ENCODE data around the gene C6orf89.

The C6orf89 gene

DNA sequence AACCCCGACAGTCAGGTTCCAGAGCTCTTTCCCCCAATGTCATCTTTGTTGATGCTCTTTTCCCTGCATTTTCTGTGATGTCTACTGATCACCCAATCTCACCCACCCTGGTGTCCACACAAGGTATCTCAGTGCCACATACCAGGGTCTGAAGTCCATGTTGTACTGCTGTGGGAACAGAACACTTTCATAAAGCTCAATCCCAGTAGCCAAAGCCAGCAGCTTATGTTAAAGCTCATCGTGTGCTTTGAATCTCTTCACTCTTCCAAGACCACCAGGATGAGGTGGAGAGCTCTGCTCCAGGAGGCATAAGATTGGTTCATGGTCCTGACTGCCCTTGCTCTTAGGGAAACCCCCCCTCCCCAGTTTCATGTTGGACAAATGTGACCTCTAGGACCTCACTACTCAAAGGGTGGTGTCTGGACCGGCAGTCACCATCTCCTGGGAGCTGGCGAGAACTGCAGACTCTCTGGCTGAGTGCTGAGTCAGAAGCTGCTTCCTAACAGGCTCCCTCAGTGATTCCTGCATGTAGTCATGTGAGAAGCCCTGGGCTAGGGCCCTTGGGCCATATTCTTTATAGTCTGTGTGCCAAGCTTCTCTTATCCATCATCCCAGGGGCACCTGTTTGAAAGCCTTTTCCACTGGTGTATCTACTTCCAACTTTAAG is 33.1 kb upstream of the C6orf89 start:
- peak; percentile 64 for DNase-seq (ENCODE audit: low spot score)

DNA sequence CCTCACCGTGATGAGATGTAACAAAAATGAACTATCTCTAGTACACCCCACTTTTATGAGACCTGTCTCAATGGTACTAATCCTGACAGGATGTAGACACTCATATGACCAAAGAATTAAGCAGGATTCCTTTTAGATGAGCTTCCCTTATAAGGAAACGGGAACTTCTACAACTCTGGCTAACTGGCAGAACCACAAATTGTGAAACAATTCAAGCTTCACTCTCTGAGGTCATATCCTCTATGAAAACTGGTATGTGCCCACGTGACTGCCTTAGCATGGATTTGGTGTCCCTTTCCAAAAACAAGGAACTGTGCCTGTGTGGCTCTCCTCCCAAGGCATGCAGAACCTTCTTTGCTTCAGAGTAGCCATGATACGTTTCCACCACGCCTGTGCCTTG is 32.4 kb upstream of the C6orf89 start:
- DNase-seq (ENCODE audit: low spot score) = peak; percentile 55

DNA sequence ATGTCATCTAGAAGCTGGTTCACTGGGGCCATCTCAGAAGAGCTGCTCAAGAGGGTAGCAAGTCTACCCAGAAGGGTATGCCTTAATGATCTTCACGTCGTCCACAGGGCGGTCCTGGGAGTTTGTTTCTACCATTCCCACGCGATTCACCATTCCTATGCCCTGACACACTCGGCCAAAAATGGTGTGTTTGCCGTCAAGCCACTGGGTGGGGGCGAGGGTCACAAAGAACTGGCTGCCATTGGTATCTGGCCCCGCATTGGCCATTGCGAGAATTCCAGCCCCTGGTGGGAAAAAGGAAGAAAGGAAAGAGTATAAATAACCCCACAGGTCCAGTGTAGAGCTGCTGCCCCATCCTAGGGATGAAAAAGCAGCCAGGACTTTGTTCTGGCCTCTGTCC is 30.0 kb upstream of the C6orf89 start:
- DNase-seq (ENCODE audit: low spot score) = no peak

DNA sequence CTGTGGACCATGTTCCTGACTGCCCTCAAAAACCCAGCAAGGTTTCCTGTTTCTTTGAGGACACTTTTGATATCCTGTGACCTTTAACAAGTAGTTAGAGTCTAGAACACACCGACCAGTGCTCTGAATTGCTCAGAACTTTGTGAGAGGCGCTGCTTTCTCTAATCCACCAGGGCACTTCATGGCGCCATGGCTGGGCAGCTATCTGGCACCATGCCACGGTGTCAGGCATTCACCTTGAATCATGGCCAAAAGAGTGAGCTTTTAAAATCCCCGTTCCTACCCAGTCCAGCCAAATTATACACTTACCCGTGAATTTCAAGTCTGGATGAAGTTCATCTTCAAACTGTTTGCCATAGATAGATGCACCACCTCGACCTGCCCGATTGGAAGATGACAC is 29.5 kb upstream of the C6orf89 start:
- DNase-seq (ENCODE audit: low spot score) = no peak

DNA sequence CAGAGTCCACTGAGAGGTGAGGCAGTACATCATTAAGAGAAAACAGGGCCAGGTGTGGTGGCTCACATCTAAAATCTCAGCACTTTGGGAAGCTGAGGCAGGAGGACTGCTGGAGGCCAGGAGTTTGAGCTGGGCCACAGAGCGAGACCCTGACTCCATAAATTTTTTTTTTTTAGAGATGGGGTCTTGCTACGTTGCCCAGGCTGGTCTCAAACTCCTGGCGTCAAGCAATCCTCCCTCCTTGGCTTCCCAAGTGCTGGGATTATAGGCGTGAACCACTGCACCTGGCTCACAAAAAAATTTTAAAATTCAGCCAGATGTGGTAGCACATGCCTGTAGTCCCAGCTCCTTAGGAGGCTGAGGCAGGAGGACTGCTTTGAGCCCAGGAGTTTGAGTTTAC is 28.4 kb upstream of the C6orf89 start:
- DNase-seq (ENCODE audit: low spot score) = no peak

DNA sequence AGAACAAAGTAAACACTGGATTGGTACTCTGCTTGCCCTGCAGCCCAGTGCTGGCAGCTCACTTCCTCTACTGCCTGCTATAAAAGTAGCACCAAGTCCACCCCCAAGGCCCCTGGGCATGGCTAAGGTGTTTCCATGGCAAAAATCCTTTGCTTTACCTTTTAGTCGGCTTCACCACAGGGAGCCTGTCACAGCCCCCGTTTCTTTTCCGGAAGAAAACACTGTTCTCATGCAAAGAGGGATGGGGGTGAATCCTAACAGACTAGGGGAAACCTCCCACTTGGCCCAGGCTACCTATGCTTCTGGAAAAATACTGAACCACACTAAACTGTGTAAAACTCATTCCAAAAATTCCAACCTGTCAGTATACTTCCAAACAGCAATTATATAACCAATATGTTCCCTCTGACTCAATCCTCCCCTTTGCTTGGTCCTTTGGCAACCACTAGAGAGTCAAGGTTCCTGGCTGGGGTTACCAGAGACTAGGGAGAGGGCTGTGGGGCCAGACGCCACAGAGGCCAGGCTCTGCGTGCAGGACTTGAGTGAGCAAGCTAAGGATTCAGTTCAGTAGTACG is 27.3 kb upstream of the C6orf89 start:
- no peak for DNase-seq (ENCODE audit: low spot score)

DNA sequence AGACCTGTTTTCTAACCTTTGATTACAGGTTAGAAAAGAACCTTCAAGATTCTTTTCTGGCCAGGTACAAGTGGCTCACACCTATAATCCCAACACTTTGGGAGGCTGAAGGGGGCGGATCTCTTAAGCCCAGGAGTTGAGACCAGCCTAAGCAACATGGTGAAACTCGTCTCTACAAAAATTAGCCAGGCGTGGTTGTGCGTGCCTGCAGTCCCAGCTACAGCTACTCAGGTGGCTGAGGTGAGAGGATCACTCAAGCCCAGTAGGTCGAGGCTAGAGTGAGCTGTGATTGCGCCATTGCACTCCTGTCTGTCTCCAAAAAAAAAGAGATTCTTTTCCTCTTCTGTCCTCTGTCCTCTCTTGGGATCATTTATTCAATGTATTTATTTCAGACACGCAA is 25.6 kb upstream of the C6orf89 start:
- no peak for DNase-seq (ENCODE audit: low spot score)

DNA sequence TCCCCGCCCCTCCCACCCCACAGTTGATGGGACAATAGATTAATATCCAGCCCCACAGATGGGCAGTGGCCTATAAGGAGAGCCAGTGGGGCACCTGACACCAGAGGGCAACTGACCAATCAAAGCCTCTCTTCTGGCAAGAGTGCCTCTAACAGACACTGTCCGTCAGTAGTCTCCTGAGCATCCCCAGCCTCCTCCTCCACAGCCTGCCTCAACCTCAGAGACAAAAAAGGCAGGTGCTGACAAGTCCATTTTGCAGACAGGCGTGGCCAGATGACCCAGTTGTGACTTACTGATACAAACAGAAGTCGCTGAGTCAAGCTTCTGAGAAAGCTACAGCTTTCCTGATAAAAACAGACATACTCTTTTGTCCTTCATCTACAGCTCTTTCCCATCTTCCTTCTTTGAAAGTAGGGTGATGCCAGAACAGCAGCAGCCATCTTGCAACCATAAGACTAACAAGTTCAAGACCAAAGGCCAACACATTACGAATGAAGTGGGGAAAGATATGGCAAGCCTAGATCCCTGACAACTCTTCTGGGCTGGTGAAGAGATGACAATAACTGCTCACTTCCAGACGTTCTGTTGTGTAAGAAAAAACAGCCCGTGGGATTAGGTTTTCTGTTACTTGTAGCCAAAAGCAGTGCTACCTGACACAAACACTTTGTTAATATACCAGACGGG is 23.4 kb upstream of the C6orf89 start:
- DNase-seq (ENCODE audit: low spot score) = no peak

DNA sequence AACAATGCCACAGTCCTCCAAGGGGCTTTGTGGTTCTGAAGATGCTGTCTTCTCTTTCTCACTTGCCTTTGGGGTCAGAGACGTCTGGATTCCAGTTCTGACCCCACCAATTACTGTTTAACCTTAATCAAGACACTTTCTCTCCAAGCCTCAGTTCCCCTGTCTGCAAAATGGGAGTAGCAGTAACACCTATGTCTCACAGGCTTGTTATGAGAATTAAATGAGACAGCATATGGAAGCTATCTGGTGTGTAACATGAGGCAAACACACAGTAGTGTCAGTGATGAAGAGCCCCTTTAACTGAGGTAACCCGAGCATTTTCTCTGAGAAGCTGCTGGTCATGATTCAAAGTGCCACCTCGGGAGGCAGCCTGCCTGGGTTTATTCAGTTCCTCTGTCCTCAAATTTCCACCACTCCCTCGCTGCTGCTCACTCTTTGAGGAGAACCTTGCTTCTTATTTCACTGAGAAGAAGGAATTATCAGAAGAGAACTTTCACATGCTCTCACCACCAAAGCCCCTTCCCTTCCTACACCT is 22.8 kb upstream of the C6orf89 start:
- DNase-seq (ENCODE audit: low spot score) = no peak

DNA sequence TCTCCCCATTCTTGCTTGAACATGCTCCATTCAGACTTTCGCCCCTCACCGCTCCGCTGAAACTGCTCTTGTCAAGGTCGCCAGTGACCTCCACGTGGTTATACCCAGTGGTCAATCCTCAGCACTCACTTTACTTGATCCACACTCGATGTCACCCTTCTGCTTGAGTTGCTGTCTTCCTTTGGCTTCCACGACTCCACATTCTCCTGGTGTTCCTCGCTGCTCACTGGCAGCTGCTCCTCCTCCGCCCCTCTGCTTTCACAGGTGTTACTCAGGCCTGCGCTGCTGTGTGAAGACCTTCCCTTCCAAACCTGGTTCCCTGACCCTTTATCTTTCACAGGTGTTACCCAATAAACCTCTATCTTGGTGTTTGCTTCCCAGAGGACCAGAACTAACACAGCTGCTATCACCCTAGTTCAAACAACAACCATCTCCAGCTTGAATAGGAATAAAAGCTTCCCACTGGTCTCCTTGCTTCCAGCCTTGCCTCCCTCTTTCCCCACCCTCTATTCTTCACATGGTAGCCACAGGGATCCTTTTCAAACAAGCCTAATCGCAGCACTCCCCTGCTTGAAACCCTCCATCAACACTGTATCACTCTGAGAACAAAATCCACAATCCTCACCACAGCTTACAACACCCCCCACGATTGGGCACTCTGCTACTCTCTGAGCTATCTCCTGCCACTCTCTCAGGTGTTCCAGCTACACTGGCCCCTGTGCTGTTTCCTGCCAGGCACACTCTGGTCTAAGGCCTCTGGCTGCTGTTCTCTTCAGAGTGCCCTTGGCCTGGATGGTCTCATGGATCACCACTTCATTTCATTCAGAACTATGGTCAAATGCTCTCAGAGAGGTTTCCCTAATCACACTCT is 21.8 kb upstream of the C6orf89 start:
- DNase-seq (ENCODE audit: low spot score) = no peak

DNA sequence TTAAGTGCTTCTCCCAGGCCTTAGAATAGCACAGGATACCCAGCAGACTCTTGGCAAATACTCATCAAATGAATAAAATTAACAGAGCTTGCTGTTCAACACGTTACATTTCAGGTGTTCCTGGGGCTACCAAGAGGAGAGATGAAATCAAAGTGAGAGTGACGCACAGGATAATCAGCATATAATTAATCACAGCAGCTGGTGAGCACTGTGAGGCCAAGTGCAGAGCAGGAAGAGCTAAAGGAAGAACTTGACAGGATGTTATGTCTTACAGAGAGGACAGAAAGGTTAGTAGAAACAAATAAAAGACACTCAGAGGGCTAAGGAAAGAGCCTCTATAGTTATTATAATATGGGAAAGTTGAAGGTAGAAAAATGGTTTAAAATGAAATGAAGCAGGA is 19.9 kb upstream of the C6orf89 start:
- no peak for DNase-seq (ENCODE audit: low spot score)

DNA sequence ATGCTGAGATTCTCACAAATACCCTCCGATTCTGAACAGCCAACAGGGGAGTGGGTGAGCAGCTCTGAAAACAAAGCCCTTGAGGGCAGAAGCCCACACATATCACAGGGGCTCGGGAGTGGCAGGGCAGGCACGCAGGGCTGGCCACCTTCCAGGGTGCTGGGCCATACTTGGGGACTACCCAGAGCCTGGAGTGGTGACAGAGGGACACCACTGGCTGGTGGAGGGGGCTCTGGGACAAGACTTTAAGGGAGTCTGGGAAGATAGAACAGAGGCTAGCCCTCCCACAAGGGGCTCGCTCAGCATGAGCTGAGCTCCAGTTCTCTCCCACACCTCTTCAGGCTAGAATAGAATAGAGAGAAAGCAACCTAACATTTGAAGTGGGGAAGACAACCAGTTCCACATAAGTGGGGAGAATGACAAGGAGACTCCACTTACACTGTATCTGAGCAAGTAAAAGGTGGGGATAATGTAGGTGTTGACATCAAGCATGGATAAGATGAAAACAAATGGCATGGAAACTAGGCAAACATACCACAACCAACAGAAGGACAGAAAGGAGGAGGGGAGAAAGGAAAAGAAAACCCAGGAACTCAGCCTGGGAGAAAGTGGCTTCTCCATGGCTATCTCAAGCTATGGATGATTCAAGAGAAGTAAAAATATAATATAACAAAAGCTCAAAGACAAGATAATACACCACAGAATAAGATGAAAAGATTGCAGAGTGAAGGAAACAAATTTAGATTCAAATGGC is 18.1 kb upstream of the C6orf89 start:
- DNase-seq (ENCODE audit: low spot score) = no peak

DNA sequence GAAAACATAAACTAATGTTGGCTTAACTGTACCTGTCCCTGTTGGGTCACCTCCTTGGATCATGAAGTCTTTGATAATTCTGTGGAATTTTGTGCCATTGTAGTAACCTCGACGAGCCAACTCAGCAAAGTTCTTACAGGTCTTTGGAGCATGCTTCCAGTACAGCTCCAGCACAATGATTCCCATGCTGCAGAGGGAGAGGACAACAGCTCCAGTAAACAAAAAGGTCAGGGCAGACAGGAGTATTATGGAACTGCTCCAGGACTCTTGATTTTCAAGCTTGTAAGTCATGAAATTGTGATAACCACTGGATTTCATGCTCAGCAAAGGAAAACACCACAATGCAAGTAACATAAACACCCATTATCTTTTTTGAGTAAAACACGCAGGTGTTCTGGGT is 14.1 kb upstream of the C6orf89 start:
- no peak for DNase-seq (ENCODE audit: low spot score)

DNA sequence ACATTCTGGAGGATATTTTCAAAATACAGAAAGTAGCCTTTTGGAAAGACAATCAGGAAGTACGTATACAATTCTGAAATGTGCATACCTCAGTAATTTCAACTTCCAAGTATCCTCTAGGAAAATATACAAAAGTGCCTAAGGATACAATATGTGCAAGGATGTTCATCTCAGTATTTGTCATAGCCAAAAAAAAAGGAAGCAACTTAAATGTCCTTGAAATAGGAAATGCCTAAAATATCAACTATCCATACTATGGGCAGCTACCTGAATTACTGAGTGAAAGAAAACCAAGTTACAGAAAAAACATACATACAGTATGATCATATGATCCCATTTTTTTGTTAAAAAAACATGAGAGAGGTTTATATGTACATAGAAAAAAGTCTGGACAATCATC is 12.6 kb upstream of the C6orf89 start:
- no peak for DNase-seq (ENCODE audit: low spot score)

DNA sequence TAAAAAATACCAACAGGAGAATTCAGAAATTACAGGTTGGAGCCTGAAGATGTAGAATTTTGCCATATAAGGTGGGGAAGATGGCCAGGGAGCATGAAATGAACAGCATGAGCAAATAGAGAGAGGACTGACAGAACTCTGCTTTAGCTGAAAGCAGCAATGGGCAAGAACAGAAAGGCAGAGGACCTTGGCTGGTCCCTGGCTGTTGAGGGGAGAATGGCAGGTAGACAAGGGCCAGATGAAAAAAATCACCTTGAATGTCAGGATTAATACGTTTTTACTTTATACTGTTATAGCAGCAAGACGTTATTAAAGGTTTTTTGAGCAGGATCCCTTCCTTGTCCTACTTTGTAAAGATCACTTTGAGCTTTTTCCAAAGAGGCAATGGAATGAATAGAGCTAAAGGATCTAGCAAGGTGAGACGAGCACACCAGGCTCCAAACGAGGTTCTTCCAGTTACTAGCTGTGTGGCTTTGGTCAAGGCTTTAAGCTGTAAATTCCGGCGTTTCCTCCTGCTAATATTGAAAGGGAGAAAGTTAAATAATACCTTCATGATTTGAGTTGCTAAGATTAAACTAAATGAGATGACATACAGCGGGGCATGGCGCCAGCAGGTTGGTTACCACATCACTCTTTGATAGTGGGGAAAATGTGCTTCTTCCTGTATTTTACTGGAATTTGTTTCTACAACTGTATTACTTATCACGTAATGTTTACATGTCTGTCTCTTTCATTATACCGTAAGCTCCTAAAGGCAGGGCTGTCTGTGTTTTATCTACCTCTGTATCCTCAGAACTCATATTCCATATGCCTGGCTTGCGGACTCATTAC is 11.9 kb upstream of the C6orf89 start:
- DNase-seq (ENCODE audit: low spot score) = no peak

DNA sequence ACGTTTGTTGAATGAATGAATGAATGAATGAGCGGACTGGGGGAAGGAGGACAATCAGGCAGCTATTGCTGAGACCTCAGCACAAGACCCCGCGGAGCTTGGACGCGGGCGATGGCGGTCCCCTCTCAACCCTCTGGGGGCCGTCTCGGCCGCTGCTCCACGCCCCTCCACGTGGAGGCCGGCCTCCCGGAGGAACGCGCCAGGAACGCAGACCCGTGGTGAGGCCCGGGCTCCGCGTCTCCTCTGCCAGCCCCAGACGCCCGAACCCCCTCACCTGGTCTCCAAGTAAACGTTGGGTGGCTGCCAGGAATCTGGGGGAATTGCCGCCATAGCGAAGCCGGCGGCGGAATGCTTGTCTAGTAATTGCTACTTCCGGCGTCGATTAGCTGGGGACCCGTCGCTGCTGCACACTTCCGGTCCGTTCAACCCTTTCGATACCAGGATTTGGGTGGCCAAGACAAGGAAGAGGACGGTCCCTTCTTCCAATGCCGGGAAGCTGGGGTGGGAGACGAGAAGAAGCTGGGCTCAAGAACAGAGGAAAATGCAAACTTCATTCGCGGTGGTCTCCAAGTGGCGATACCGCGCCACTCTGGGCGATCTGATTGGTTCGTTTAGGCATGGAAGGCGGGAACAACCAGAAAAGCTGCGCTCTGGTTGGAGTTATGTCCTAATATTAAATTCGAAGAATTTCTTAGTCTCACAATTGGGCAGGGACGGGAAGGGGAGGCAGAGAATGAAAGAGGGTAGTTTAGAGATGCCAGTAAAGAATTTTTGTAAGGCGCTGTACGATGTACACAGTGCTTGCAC is 11.1 kb upstream of the C6orf89 start, which contains the start of gene PPIL1:
TSS of gene PPIL1 (minus strand) at position 361 of the 807 bp plus-strand sequence. CDS start at position 330, 31 bp downstream.
- DNase-seq (ENCODE audit: low spot score) = peak; percentile 95

DNA sequence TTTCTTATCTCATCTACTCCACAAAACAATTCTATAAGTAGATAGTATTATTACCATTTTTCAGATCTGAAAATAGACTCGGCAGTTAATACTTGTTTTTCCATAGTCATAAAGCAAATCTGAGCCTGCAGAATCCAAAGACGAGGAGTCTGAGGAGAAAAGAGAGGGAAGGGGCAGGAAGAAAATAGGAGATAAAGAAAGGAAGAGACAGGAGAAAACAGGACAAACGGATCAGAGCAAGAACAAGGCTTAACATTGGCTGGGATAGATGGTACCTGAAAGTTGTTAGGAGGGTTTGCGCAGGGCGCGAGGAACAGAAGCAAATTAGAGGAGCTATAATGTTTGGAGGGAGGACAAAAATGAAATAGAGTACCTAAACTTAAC is 10.5 kb upstream of the C6orf89 start:
- no peak for DNase-seq (ENCODE audit: low spot score)

DNA sequence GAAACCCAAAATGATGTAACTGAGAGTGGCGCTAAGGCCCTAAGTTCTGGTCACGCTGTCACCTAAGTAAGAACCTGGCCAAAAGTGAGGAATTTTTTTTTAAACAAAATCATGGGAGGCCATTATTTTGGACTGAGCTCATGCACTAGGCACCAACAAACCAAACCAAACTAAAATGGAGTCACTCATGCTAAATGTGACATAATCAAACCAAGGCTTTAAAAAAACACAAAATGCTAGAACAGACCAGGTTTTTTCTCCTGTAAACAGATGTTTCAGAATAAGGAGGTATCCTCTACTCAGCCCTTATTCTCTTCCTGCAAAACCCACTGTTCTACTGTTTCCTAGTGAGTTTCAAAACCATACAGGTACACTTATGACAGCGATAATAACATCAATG is 1.1 kb upstream of the C6orf89 start:
- DNase-seq (ENCODE audit: low spot score) = no peak

DNA sequence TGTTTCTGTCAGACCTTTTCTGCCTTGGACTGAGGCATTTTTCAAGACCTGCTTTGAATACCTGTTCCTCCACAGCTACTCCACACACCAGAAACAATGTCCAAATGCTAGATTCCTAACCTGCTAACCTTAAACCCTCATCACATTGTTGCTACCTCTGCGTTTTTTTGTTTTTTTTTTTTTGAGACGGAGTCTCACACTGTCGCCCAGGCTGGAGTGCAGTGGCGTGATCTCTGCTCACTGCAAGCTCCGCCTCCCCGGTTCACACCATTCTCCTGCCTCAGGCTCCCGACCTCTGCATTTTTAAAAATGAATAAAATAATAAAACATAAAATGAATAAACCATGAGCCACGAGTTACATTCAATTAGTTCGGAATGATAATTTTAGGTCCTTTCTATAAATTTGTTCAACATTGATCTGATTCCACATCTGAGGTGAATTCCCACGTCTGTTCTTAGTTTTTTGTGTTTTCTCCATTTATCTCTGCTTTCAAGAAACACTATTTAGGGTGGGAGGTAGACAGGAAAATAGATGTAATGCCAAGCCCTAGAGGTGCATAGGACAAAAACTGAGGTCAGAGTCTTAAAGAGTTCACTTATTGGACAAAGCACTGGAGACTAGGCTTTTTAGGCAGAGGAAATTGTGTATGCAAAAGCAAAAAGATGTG is 1.3 kb downstream of the C6orf89 start:
- no peak for DNase-seq (ENCODE audit: low spot score)

Measured in hepatic stellate cell (primary cell).